HepG2 (cell line): ENCODE results near the gene TMEM256. TPM values are rescaled to one million over a fixed set of nuclear protein-coding genes. Genes with fewer than 3 reads are reported as not detected.

Experiments used
- ATAD3A ChIP-seq: sonication (generic); formaldehyde crosslinking; IDR thresholded peaks from 2 replicates; pipeline ENCODE4 v1.4.0; 2020; ENCODE audit warnings: missing genetic modification reagents
- ATRX ChIP-seq: sonication (generic); formaldehyde crosslinking; IDR thresholded peaks from 2 replicates; pipeline ENCODE4 v1.4.0; 2020; ENCODE audit warnings: missing genetic modification reagents, borderline replicate concordance
- GATAD1 ChIP-seq: IDR thresholded peaks from 2 replicates; pipeline ENCODE4 v1.6.1; 2016; ENCODE audit warnings: missing genetic modification reagents, missing compliant biosample characterization
- HNRNPK ChIP-seq: fragments of 200-400 bp; formaldehyde crosslinking; IDR thresholded peaks from 2 replicates; pipeline ENCODE4 v1.6.1; 2018; ENCODE audit warnings: low read length, low read depth, moderate library complexity, mild to moderate bottlenecking; ENCODE audit not compliant: poor library complexity, severe bottlenecking
- HNRNPLL ChIP-seq: fragments of 200-400 bp; formaldehyde crosslinking; IDR thresholded peaks from 2 replicates; pipeline ENCODE4 v1.6.1; 2017; ENCODE audit warnings: mild to moderate bottlenecking, low read depth, low read length; ENCODE audit not compliant: poor library complexity, severe bottlenecking
- MNT ChIP-seq: fragments of 450-650 bp; IDR thresholded peaks from 2 replicates; pipeline ENCODE4 v1.6.1; 2016
- NBN ChIP-seq: fragments of 450-650 bp; conservative IDR thresholded peaks from 2 replicates; pipeline ENCODE4 v1.6.1; 2017
- NFIC ChIP-seq: IDR thresholded peaks from 2 replicates; pipeline ENCODE4 v1.6.1; 2012; ENCODE audit warnings: mild to moderate bottlenecking, low read length, inconsistent platforms
- ONECUT2 ChIP-seq: sonication (generic); formaldehyde crosslinking; IDR thresholded peaks from 2 replicates; pipeline ENCODE4 v1.4.0; 2020; ENCODE audit warnings: missing genetic modification reagents
- POLR2A ChIP-seq, 2 experiments: IDR thresholded peaks; 2 replicates each; pipeline ENCODE4 v1.6.1; 2011; ENCODE audit warnings: low read depth in 2 of 2, low read length in 2 of 2, mild to moderate bottlenecking in 1 of 2, moderate library complexity in 1 of 2; ENCODE audit not compliant: insufficient read depth in 1 of 2
- POLR2AphosphoS5 ChIP-seq: IDR thresholded peaks from 2 replicates; pipeline ENCODE4 v1.6.1; 2012; ENCODE audit warnings: low read depth, low read length
- PRPF4 ChIP-seq: fragments of 200-400 bp; formaldehyde crosslinking; IDR thresholded peaks from 2 replicates; pipeline ENCODE4 v1.6.1; 2016; ENCODE audit warnings: low read length, low read depth; ENCODE audit not compliant: poor library complexity, severe bottlenecking
- SIN3A ChIP-seq: IDR thresholded peaks from 2 replicates; pipeline ENCODE4 v1.6.1; 2011; ENCODE audit warnings: low read depth, mild to moderate bottlenecking, control low read depth, low read length, borderline replicate concordance
- SYNCRIP ChIP-seq: fragments of 200-400 bp; formaldehyde crosslinking; IDR thresholded peaks from 2 replicates; pipeline ENCODE4 v1.6.1; 2018; ENCODE audit warnings: mild to moderate bottlenecking, low read depth, low read length; ENCODE audit not compliant: insufficient read depth
- TCF7L2 ChIP-seq: IDR thresholded peaks from 2 replicates; pipeline ENCODE4 v1.6.1; 2011; ENCODE audit warnings: mild to moderate bottlenecking, low read depth, low read length, moderate library complexity
- TEAD2 ChIP-seq: sonication (generic); formaldehyde crosslinking; IDR thresholded peaks from 2 replicates; pipeline ENCODE4 v1.9.0; 2021; ENCODE audit warnings: missing genetic modification reagents
- TEAD3 ChIP-seq: optimal IDR thresholded peaks from 2 replicates; pipeline ENCODE3; 2016; ENCODE audit warnings: borderline replicate concordance
- ZBTB37 ChIP-seq: sonication (generic); formaldehyde crosslinking; IDR thresholded peaks from 2 replicates; pipeline ENCODE4 v1.4.0; 2020; ENCODE audit warnings: mild to moderate bottlenecking, missing genetic modification reagents
- ZFP1 ChIP-seq: IDR thresholded peaks from 2 replicates; pipeline ENCODE4 v1.6.1; 2016
- ZFP41 ChIP-seq: sonication (generic); formaldehyde crosslinking; IDR thresholded peaks from 2 replicates; pipeline ENCODE4 v1.4.0; 2020; ENCODE audit warnings: mild to moderate bottlenecking, missing genetic modification reagents, borderline replicate concordance
- ZNF629 ChIP-seq: sonication (generic); formaldehyde crosslinking; conservative IDR thresholded peaks from 2 replicates; pipeline ENCODE4 v1.5.0; 2020; ENCODE audit warnings: missing genetic modification reagents
- ZNF652 ChIP-seq: IDR thresholded peaks from 2 replicates; pipeline ENCODE4 v1.6.1; 2016; ENCODE audit warnings: low read depth, borderline replicate concordance
- ZNF703 ChIP-seq: sonication (generic); formaldehyde crosslinking; IDR thresholded peaks from 2 replicates; pipeline ENCODE4 v1.5.1; 2020; ENCODE audit warnings: missing genetic modification reagents, mild to moderate bottlenecking, moderate library complexity, borderline replicate concordance
- ZNF761 ChIP-seq: sonication (generic); formaldehyde crosslinking; conservative IDR thresholded peaks from 2 replicates; pipeline ENCODE4 v1.4.0; 2020; ENCODE audit warnings: mild to moderate bottlenecking, missing genetic modification reagents
- ZNF780A ChIP-seq: sonication (generic); formaldehyde crosslinking; IDR thresholded peaks from 2 replicates; pipeline ENCODE4 v1.8.0; 2022; ENCODE audit warnings: mild to moderate bottlenecking, missing genetic modification reagents, moderate library complexity
- ZNF816 ChIP-seq: sonication (generic); formaldehyde crosslinking; IDR thresholded peaks from 2 replicates; pipeline ENCODE4 v1.8.0; 2022; ENCODE audit warnings: missing genetic modification reagents, mild to moderate bottlenecking, borderline replicate concordance
- ZSCAN30 ChIP-seq: sonication (generic); formaldehyde crosslinking; IDR thresholded peaks from 2 replicates; pipeline ENCODE4 v1.5.0; 2020; ENCODE audit warnings: mild to moderate bottlenecking, missing genetic modification reagents
- polyA plus RNA-seq, 8 experiments: library from polyadenylated mRNA; depleted of rRNA in 3 of 8; stranded (reverse) in 7 of 8; unstranded in 1 of 8; fragments of >200 nt; fragmentation: Illumina TruSeq in 4 of 8; extraction: Trizol in 4 of 8; gene quantifications; 2 replicates each; pipeline versions ENCODE4 v1.2.1 to v1.2.3, GENCODE V29; 2011 to 2016; ENCODE audit warnings: low read depth in 4 of 8, missing spikeins in 1 of 8, mixed read lengths in 1 of 8; ENCODE audit not compliant: insufficient read depth in 1 of 8
- total RNA-seq, 5 experiments: library from RNA; depleted of rRNA; stranded (reverse); fragments of >200 nt; fragmentation: Illumina TruSeq; extraction: Trizol; gene quantifications; 2 replicates each; pipeline ENCODE4 v1.2.3, GENCODE V29; 2016; ENCODE audit warnings: low read depth in 1 of 5

Gene TMEM256
- total and polyA plus RNA-seq, 2 of the 13 experiments (the other 11 are each of a cell fraction or from before 2014, with no cell fraction given) = 231 to 252 TPM

- TF ChIP-seq NFIC = no peak
- TF ChIP-seq SIN3A = peak; percentile 40; the same call in 1 of the 2 replicates
- TF ChIP-seq GATAD1 = no peak
- TF ChIP-seq ZFP41 (CRISPR knock-in tag) = no peak
- TF ChIP-seq ATAD3A = no peak
- TF ChIP-seq TEAD2 (CRISPR knock-in tag) = no peak
- no peak for TF ChIP-seq ATRX (CRISPR knock-in tag)
- TF ChIP-seq SYNCRIP = no peak
- no peak for TF ChIP-seq PRPF4
- no peak for TF ChIP-seq ZBTB37 (CRISPR knock-in tag)
- TF ChIP-seq ONECUT2 (CRISPR knock-in tag) = no peak
- no peak for TF ChIP-seq ZFP1 (CRISPR knock-in tag)
- peak; percentile 30 for TF ChIP-seq TEAD3
- TF ChIP-seq ZNF780A = no peak
- TF ChIP-seq ZNF652 (CRISPR knock-in tag) = no peak
- no peak for TF ChIP-seq ZNF761
- TF ChIP-seq TCF7L2 = no peak
- TF ChIP-seq HNRNPK = no peak
- TF ChIP-seq ZNF703 (CRISPR knock-in tag) = no peak
- no peak for TF ChIP-seq POLR2AphosphoS5
- no peak for TF ChIP-seq ZNF629 (CRISPR knock-in tag)
- TF ChIP-seq HNRNPLL = no peak
- no peak for TF ChIP-seq NBN
- TF ChIP-seq ZNF816 (CRISPR knock-in tag) = no peak
- no peak for TF ChIP-seq ZSCAN30
- no peak for TF ChIP-seq POLR2A (IDR thresholded peaks at IDR 0.05; ENCODE audit: insufficient read depth in 1 of 2, low read depth in 2 of 2, low read length in 2 of 2)
- TF ChIP-seq MNT = no peak
Observed at GRCh38 chr17:7380321-7380720, 23.6 kb downstream of the TMEM256 start (continued).
